H1 (cell line): ENCODE results near the gene FBXW5. TPM values are rescaled to one million over a fixed set of nuclear protein-coding genes. Genes with fewer than 3 reads are reported as not detected.

Experiments used
- CTCF ChIA-PET: fragments of 300-600 bp; sonication (Branson Sonifier 250); formaldehyde crosslinking; loops from one replicate; lab custom pipeline; 2021; ENCODE audit not compliant: partially characterized antibody; lab: Charles Lee
- POLR2A ChIA-PET: fragments of 300-600 bp; sonication (Branson Sonifier 250); formaldehyde crosslinking; loops from one replicate; lab custom pipeline; 2021; ENCODE audit warnings: inconsistent platforms; ENCODE audit not compliant: partially characterized antibody; lab: Charles Lee
- DNase-seq, 2 experiments: peaks; one replicate each; pipeline versions ENCODE4 v3.0.0 to v3.0.0-alpha.2; 2010 to 2022; ENCODE audit warnings: low spot score in 2 of 2, low read depth in 1 of 2, mixed read lengths in 1 of 2
- FAIRE-seq: peaks from 2 replicates; lab custom pipeline; 2011; peaks lifted over from hg19 to GRCh38; lab: Jason Lieb, UNC
- H2AFZ ChIP-seq: 2 replicates; pipeline ENCODE4 v1.8.1; 2012; ENCODE audit warnings: low read length, inconsistent platforms
- H2AK5ac ChIP-seq: 2 replicates; pipeline ENCODE4 v1.6.1; 2013; ENCODE audit warnings: low read depth, low read length
- H2BK120ac ChIP-seq: replicated peaks from 2 replicates; pipeline ENCODE3; 2013; ENCODE audit warnings: low read depth, low read length, inconsistent platforms
- H2BK12ac ChIP-seq: 2 replicates; pipeline ENCODE4 v1.6.1; 2013; ENCODE audit warnings: low read depth, low read length
- H2BK15ac ChIP-seq: 2 replicates; pipeline ENCODE4 v1.6.1; 2013; ENCODE audit warnings: low read length
- H2BK20ac ChIP-seq: 2 replicates; pipeline ENCODE4 v1.6.1; 2013; ENCODE audit warnings: low read length
- H2BK5ac ChIP-seq: 2 replicates; pipeline ENCODE4 v1.6.1; 2013; ENCODE audit warnings: low read depth, low read length
- H3K14ac ChIP-seq: 2 replicates; pipeline ENCODE4 v1.6.1; 2013; ENCODE audit warnings: inconsistent platforms; ENCODE audit not compliant: insufficient read length
- H3K18ac ChIP-seq: 2 replicates; pipeline ENCODE4 v1.6.1; 2013; ENCODE audit warnings: low read length; ENCODE audit errors: extremely low read depth
- H3K23ac ChIP-seq: 2 replicates; pipeline ENCODE4 v1.6.1; 2013; ENCODE audit warnings: inconsistent platforms; ENCODE audit not compliant: insufficient read length
- H3K23me2 ChIP-seq: 2 replicates; pipeline ENCODE4 v1.6.1; 2013; ENCODE audit warnings: low read depth, low read length
- H3K27ac ChIP-seq: 2 replicates; pipeline ENCODE4 v1.6.1; 2011; ENCODE audit warnings: low read depth, low read length, inconsistent platforms
- H3K27me3 ChIP-seq, 4 experiments: replicated peaks in 1 of 4; 1 replicate in 1 of 4; 2 replicates in 3 of 4; pipeline versions ENCODE4 v1.6.1 to v1.8.1; 2011 to 2013; ENCODE audit warnings: low read length in 3 of 4, mild to moderate bottlenecking in 3 of 4, inconsistent platforms in 2 of 4, mixed read lengths in 2 of 4, moderate library complexity in 1 of 4; ENCODE audit not compliant: control insufficient read depth in 3 of 4, insufficient read depth in 3 of 4; ENCODE audit errors: extremely low read depth in 1 of 4
- H3K36me3 ChIP-seq, 4 experiments: 2 replicates each; pipeline versions ENCODE4 v1.6.1 to v1.8.1; 2011 to 2013; ENCODE audit warnings: mild to moderate bottlenecking in 4 of 4, low read length in 3 of 4, moderate library complexity in 2 of 4, control low read depth in 1 of 4, inconsistent platforms in 1 of 4; ENCODE audit not compliant: insufficient read depth in 4 of 4, control insufficient read depth in 2 of 4
- H3K4ac ChIP-seq: replicated peaks from 2 replicates; pipeline ENCODE3; 2013; ENCODE audit warnings: low read length, low read depth, mixed read lengths, inconsistent platforms; ENCODE audit not compliant: insufficient read length
- H3K4me1 ChIP-seq, 4 experiments: replicated peaks in 1 of 4; 1 replicate in 1 of 4; 2 replicates in 3 of 4; pipeline versions ENCODE4 v1.6.1 to v1.8.1; 2011 to 2013; ENCODE audit warnings: low read length in 3 of 4, inconsistent platforms in 2 of 4, mixed read lengths in 1 of 4; ENCODE audit not compliant: insufficient read depth in 4 of 4, control insufficient read depth in 3 of 4
- H3K4me2 ChIP-seq, 2 experiments: 2 replicates each; pipeline versions ENCODE4 v1.6.1 to v1.8.1; 2011 to 2013; ENCODE audit warnings: low read depth in 2 of 2, low read length in 2 of 2, control low read depth in 1 of 2, inconsistent platforms in 1 of 2, mild to moderate bottlenecking in 1 of 2; ENCODE audit not compliant: insufficient read depth in 1 of 2
- H3K4me3 ChIP-seq, 4 experiments: fragments of 200-600, 300-600 bp in 1 of 4; sonication (generic), shearing (Covaris generic), sonication (Bioruptor Twin) in 1 of 4; 2 replicates each; pipeline versions ENCODE4 v1.5.1 to v1.8.1; 2011 to 2016; ENCODE audit warnings: low read length in 4 of 4, low read depth in 3 of 4, control low read depth in 2 of 4, inconsistent platforms in 2 of 4, mild to moderate bottlenecking in 2 of 4, mixed read lengths in 1 of 4, moderate library complexity in 1 of 4; ENCODE audit not compliant: insufficient read depth in 2 of 4; ENCODE audit errors: extremely low read depth in 1 of 4
- H3K56ac ChIP-seq: replicated peaks from 2 replicates; pipeline ENCODE3; 2013; ENCODE audit warnings: low read depth, mild to moderate bottlenecking, mixed read lengths, low read length, inconsistent platforms; ENCODE audit not compliant: insufficient read length
- H3K79me1 ChIP-seq: 2 replicates; pipeline ENCODE4 v1.6.1; 2013; ENCODE audit warnings: low read depth, low read length, control low read depth
- H3K79me2 ChIP-seq, 2 experiments: 2 replicates each; pipeline versions ENCODE4 v1.6.1 to v1.8.1; 2012 to 2013; ENCODE audit warnings: low read length in 2 of 2, mild to moderate bottlenecking in 2 of 2, inconsistent platforms in 1 of 2; ENCODE audit not compliant: insufficient read depth in 2 of 2, control insufficient read depth in 1 of 2
- H3K9ac ChIP-seq, 4 experiments: replicated peaks in 1 of 4; 1 replicate in 1 of 4; 2 replicates in 3 of 4; pipeline versions ENCODE4 v1.6.1 to v1.8.1; 2011 to 2013; ENCODE audit warnings: low read depth in 3 of 4, low read length in 3 of 4, control low read depth in 2 of 4, mild to moderate bottlenecking in 2 of 4, moderate library complexity in 2 of 4, inconsistent platforms in 1 of 4; ENCODE audit errors: extremely low read depth in 1 of 4
- H3K9me3 ChIP-seq, 2 experiments: 2 replicates each; pipeline versions ENCODE4 v1.6.1 to v1.8.1; 2012 to 2013; ENCODE audit warnings: mild to moderate bottlenecking in 2 of 2, moderate library complexity in 2 of 2, control low read depth in 1 of 2, inconsistent platforms in 1 of 2, low read depth in 1 of 2, low read length in 1 of 2, mixed read lengths in 1 of 2; ENCODE audit not compliant: insufficient read depth in 2 of 2
- H4K20me1 ChIP-seq, 2 experiments: replicated peaks in 1 of 2; 2 replicates each; pipeline versions ENCODE3 to v1.8.1; 2011 to 2013; ENCODE audit warnings: inconsistent platforms in 2 of 2, low read length in 2 of 2, mild to moderate bottlenecking in 1 of 2; ENCODE audit not compliant: insufficient read depth in 2 of 2, control insufficient read depth in 1 of 2
- H4K5ac ChIP-seq: 2 replicates; pipeline ENCODE4 v1.6.1; 2013; ENCODE audit warnings: low read length, low read depth, mixed read lengths, inconsistent platforms; ENCODE audit not compliant: insufficient read length
- H4K8ac ChIP-seq: 2 replicates; pipeline ENCODE4 v1.8.0; 2013; ENCODE audit warnings: mild to moderate bottlenecking, moderate library complexity, low read length, inconsistent platforms; ENCODE audit not compliant: insufficient read depth; ENCODE audit errors: extremely low read depth
- H4K91ac ChIP-seq: replicated peaks from 2 replicates; pipeline ENCODE3; 2013; ENCODE audit warnings: low read length, mixed read lengths, inconsistent platforms; ENCODE audit not compliant: insufficient read length
- JUN ChIP-seq: IDR thresholded peaks from 2 replicates; pipeline ENCODE4 v1.6.1; 2011; ENCODE audit warnings: low read depth, mild to moderate bottlenecking, improper control_type of control experiment, low read length
- POLR2AphosphoS5 ChIP-seq: IDR thresholded peaks from 2 replicates; pipeline ENCODE4 v1.6.1; 2011; ENCODE audit warnings: low read depth, low read length
- SP4 ChIP-seq: IDR thresholded peaks from 2 replicates; pipeline ENCODE4 v1.6.1; 2012; ENCODE audit warnings: low read length, inconsistent platforms
- ZNF274 ChIP-seq: IDR thresholded peaks from 2 replicates; pipeline ENCODE4 v1.7.0; 2012; ENCODE audit warnings: low read length, borderline replicate concordance; ENCODE audit errors: extremely low read depth
- WGBS, 2 experiments: shearing (Covaris generic) in 1 of 2; methylation state at CpG; one replicate each; pipeline versions ENCODE4 v1.1.6 to v1.1.7; 2013 to 2015; ENCODE audit warnings: low lambda C conversion rate in 2 of 2, mixed read lengths in 2 of 2, inconsistent platforms in 1 of 2, low coverage in 1 of 2, missing lambda C conversion rate in 1 of 2; ENCODE audit not compliant: insufficient replicate concordance in 2 of 2, insufficient coverage in 1 of 2, insufficient read length in 1 of 2; ENCODE audit errors: extremely low coverage in 1 of 2, missing lambda C conversion rate in 1 of 2; 5-methylcytosine and 5-hydroxymethylcytosine counted together
- polyA plus RNA-seq, 7 experiments: library from polyadenylated mRNA; depleted of rRNA in 3 of 7; stranded (reverse) in 5 of 7; unstranded in 2 of 7; fragments of >200 nt in 5 of 7; fragments of 200-250 nt in 2 of 7; gene quantifications; 1 replicate in 5 of 7; 2 replicates in 1 of 7; 4 replicates in 1 of 7; pipeline versions ENCODE4 v1.2.1 to v1.2.3, GENCODE V29; 2011 to 2013; ENCODE audit warnings: missing spikeins in 2 of 7, mixed read lengths in 2 of 7
- total RNA-seq: library from RNA; stranded (reverse); fragmentation: NEBNext Ultra II Directional; extraction: Animal tissue kit (Norgen Biotek cat#: 25700); gene quantifications from 2 replicates; pipeline ENCODE4 v1.2.1, GENCODE V29; 2021

The FBXW5 gene
- total and polyA plus RNA-seq, 2 of the 8 experiments (the other 6 are each of a cell fraction or from before 2014, with no cell fraction given), result 49.0 to 71.0 TPM

- Histone ChIP-seq H3K4me1 (no peaks in the 10 kb centered on the region), H3K9me3 (no peaks in the 10 kb centered on the region), H3K18ac (no peak overlapping the region), H3K4ac (no peak overlapping the region), H4K91ac (no peak overlapping the region), H2AFZ (no peak overlapping the region), H2BK12ac (no peak overlapping the region), H3K14ac (no peak overlapping the region), H3K27me3 (no peaks in the 10 kb centered on the region), H3K27ac (no peak overlapping the region), H3K36me3 (peaks cover 6 to 33% (median 22%) of the 10 kb centered on the region in 4 experiments; a peak in 7 of 8 replicates), H3K56ac (no peak overlapping the region), H2BK15ac (no peak overlapping the region), H2BK20ac (no peak overlapping the region), H3K23me2 (no peaks in the 10 kb centered on the region), H2BK120ac (no peak overlapping the region), H4K20me1 (peaks cover 6 to 18% of the 10 kb centered on the region in 2 experiments), H3K79me2 (no peaks in the 10 kb centered on the region; a peak in 1 of 4 replicates), H4K5ac (no peak overlapping the region), H2BK5ac (no peak overlapping the region; the same call in 1 of the 2 replicates), H2AK5ac (no peak overlapping the region), H3K79me1 (peaks cover 8% of the 10 kb centered on the region), H3K9ac (no peak overlapping the region), H3K4me2 (no peak overlapping the region), H3K4me3 (no peak overlapping the region), H4K8ac (peak overlapping the region; percentile 28), H3K23ac (no peak overlapping the region)
- TF ChIP-seq JUN, result no peak
- no peak for TF ChIP-seq SP4
- TF ChIP-seq ZNF274, result no peak
- no peak for TF ChIP-seq POLR2AphosphoS5
- FAIRE-seq (no peak), DNase-seq (no peak)
- POLR2A ChIA-PET, result interaction anchor here (0.7 to 1.6 kb wide), 5 partner anchors 11 to 179 kb away, joined by 3 to 5 read pairs (median 4); no protein-coding TSS in a partner anchor
- WGBS, 2 experiments, result 89% methylated on average over 26 of the region's 29 CpGs; no CpG with 5 or more reads in 1 of the 2 experiments
- CTCF ChIA-PET, result interaction anchor here (1.0 to 2.1 kb wide), 4 partner anchors 12 to 41 kb away, joined by 4 to 8 read pairs (median 5); no protein-coding TSS in a partner anchor
Observed at GRCh38 chr9:136907011-136907914, 37.3 kb downstream of the FBXW5 start.
